Effector memory CD8-positive, alpha-beta T cell (primary cell): ENCODE data around the gene DQX1.
A peak's percentile ranks its signal among the peaks of the same experiment; 100 is the strongest.
"Not testable (repeated sequence)": the region's sequence is repeated elsewhere in the genome, so short reads cannot be mapped to it uniquely, and the experiment has no call there.

Experiments
- ATAC-seq: fragments of 150-1000 bp; cut with Tn5 transposase; replicated peaks from 2 replicates; pipeline ENCODE4 v1.10.0; 2021; ENCODE audit warnings: mild to moderate bottlenecking, moderate library complexity
- DNase-seq, 3 experiments: peaks; one replicate each; pipeline ENCODE4 v3.0.0; 2021
- H3K27ac Mint-ChIP-seq, 2 donors: one replicate each; pipeline ENCODE4 v1.8.0; 2022; ENCODE audit warnings: mild to moderate bottlenecking in 2 of 2, mixed read lengths in 2 of 2, moderate library complexity in 2 of 2
- H3K27me3 Mint-ChIP-seq, 2 donors: one replicate each; pipeline ENCODE4 v1.8.0; 2022; ENCODE audit warnings: mixed read lengths in 2 of 2
- H3K36me3 Mint-ChIP-seq: one replicate; pipeline ENCODE4 v1.8.0; 2022; ENCODE audit warnings: mild to moderate bottlenecking, moderate library complexity, mixed read lengths; ENCODE audit not compliant: insufficient read depth
- H3K4me1 Mint-ChIP-seq, 2 donors: one replicate each; pipeline ENCODE4 v1.8.0; 2022; ENCODE audit warnings: low read depth in 2 of 2, mixed read lengths in 2 of 2
- H3K4me3 Mint-ChIP-seq, 2 donors: one replicate each; pipeline ENCODE4 v1.8.0; 2022; ENCODE audit warnings: mild to moderate bottlenecking in 2 of 2, mixed read lengths in 2 of 2, moderate library complexity in 2 of 2
- H3K9me3 Mint-ChIP-seq, 2 donors: one replicate each; pipeline ENCODE4 v1.8.0; 2022; ENCODE audit warnings: mixed read lengths in 2 of 2

DQX1 gene

DNA sequence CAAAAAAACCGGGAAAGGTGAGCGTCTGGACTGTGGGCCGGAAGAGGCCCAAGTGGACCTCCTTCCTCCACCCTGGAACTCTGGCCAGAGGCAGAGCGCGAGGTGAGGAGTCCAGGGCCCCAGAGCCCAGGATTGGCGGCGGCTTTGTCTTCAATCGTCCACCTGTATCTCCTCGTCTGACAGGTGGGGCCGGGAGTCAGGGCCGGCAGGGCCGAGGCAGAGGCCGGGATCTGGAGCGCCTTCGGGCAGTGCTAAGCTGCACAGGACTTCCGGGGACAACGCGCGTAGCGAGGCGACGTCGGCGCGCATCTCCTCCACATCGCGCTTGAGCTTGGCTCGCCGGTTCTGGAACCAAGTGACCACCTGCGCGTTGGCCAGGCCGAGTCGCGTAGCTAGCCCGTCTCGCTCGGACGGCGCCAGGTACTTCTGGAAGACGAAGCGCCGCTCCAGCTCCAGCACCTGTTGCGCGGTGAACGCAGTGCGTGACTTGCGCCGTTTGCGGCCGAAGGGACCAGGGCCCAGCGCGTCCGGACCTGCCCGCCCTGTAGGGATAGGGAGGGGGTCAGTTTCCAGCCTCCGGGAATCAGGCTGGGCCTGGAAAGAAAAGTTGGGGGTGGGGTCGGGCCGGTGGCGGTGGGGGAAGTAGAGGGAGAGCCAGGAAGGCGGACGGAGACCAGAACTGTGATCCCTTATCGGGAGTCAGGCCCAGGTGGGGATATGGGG, 28.1 kb downstream of the DQX1 start:
- peaks cover 19 to 28% of the 10 kb centered on the region in 2 donors for H3K4me1 Mint-ChIP-seq
- peaks cover 6 to 53% of the 10 kb centered on the region in 2 donors for H3K27me3 Mint-ChIP-seq
- H3K27ac Mint-ChIP-seq, result peak overlapping the region in 1 of 2 donors; percentile 81
- H3K4me3 Mint-ChIP-seq, result peak overlapping the region; percentile 82 to 93
- H3K36me3 Mint-ChIP-seq, result peaks cover 10% of the 10 kb centered on the region
- no peaks in the 10 kb centered on the region for H3K9me3 Mint-ChIP-seq
- ATAC-seq, result peak; percentile 55
- no peak for DNase-seq

DNA sequence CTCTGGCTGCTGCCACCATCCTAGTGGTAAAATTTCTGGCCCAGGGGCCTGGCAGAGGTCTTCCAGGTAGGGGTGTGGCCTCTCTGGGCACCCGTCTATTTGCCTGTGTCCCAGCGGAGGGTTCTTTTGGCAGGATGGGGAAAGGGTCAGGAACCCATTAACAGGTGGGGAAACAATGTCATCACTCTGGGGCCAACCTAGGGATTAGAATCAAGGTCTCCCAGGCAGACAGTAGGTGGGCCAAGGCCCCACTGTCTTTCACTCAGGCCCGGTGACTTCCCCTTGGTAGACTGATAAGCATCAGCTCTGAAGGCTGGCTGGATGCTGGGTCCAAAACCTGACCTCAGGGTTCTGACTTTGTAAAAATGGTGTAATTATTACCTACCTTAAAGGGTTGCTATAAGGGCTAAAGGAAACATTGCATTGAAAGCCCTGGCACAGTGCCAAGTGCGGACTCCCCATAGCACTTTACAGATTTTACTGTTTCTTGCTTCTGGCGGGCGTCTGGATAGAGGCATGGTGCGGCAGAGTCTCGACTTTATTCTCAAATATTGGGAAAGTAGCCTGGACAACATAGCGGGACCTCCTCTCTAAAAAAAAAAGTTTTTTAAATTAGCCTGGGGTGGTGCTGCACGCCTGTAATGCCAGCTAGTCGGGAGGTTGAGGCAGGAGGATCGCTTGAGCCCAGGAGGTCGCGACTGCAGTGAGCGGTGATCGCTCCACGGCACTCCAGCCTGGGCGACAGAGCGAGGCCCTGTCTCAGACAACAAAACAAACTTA, 28.8 kb downstream of the DQX1 start:
- peak overlapping the region in 1 of 2 donors; percentile 81 for H3K27ac Mint-ChIP-seq
- no peak for ATAC-seq
- peaks cover 12% of the 10 kb centered on the region for H3K36me3 Mint-ChIP-seq

DNA sequence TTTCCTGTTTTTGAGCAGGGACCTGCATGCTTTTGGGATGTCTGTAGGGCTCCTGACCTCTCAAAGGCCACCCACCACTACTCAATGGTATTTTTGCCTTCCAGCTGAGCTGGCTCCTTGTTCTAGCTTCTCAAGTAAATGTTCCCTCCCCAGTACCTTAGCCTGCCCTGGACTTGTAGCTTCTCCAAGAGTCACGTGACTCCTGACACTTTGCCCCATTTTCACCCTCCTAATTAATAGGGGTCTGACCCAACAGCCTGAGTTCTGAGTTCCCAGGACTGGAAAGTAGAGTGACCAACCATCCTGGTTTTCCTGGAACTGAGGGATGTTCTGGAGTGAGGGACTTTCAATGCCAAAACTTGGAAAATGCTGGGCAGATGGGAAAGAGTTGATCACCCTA, 30.6 kb downstream of the DQX1 start:
- no peak overlapping the region for H3K27ac Mint-ChIP-seq
- peaks cover 14% of the 10 kb centered on the region in 2 donors for H3K4me1 Mint-ChIP-seq
- peaks cover 24% of the 10 kb centered on the region for H3K36me3 Mint-ChIP-seq
- H3K27me3 Mint-ChIP-seq, result peaks cover 6 to 30% of the 10 kb centered on the region in 2 donors
- H3K9me3 Mint-ChIP-seq, result no peaks in the 10 kb centered on the region
- ATAC-seq (no peak), DNase-seq (no peak)
- H3K4me3 Mint-ChIP-seq, result no peak overlapping the region

More for the DNA sequence above, 28.8 kb downstream of the DQX1 start:
- DNase-seq, result no peak
- Mint-ChIP-seq H3K9me3 (no peaks in the 10 kb centered on the region), H3K27me3 (peaks cover 6 to 47% of the 10 kb centered on the region in 2 donors), H3K4me3 (peak overlapping the region; percentile 82 to 93), H3K4me1 (peaks cover 19 to 23% of the 10 kb centered on the region in 2 donors)

DNA sequence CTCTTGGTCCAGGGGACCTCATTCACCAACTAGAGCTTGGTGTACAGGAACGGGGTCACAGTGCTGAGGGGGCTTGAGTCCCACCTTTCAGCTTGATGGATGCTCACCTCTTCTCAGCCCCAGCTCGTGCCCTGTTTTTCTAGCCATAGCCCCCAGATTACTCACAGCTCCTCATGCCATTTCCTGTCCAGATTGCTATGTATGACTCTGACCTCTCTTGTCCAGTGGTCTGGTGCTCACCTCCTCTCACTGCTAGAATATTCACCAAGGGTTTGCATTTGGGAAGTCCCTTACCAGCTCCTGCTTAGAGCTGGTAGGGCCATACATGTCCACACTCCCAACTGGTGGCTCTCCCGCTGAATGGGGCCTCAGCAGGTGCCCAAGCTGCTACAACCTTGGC, 32.5 kb downstream of the DQX1 start:
- no peak for ATAC-seq
- DNase-seq, result no peak
- Mint-ChIP-seq H3K27ac (peak overlapping the region in 1 of 2 donors; percentile 19), H3K27me3 (peaks cover 5 to 11% of the 10 kb centered on the region in 2 donors), H3K36me3 (peaks cover 32% of the 10 kb centered on the region), H3K4me1 (peaks cover 7 to 8% of the 10 kb centered on the region in 2 donors), H3K9me3 (no peaks in the 10 kb centered on the region), H3K4me3 (no peak overlapping the region)

DNA sequence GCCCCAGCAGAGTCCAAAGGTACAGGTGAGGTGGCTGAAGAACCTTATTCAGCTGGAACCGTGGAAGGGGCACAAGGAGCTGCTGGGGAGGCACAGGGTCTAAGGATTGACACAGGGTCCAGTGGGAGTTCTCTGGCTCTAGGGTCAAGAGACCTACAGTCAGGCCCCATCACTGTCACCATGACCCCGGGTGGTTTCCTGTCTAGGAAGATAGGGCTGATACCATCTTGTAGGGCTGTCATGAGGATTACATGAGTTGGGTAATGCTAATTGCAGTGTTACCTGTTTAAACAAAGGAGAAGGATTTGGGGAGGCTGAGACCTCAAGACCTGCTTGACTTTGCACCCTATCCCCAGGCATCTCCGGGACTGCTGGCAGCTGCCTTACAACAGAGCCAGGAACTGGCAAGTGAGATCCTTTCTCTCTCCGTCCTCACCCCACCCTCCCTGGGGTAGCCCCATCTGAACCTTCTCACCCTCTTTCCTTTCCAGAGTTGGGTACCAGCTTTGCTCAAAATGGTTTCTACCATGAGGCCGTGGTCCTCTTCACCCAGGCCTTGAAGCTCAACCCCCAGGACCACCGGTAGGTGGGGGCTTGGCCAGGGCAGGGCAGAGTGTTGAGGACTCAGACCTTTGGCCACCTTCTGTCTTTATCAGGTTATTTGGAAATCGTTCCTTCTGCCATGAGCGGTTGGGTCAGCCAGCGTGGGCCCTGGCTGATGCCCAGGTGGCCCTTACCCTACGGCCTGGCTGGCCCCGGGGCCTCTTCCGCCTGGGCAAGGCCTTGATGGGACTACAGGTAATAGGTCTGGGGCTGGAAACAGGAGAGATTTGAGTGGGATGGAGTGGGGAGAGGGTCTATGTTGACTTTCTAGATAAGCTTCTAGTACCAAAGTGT, 34.1 kb downstream of the DQX1 start:
- H3K36me3 Mint-ChIP-seq, result peaks cover 34% of the 10 kb centered on the region
- DNase-seq (no peak), ATAC-seq (no peak)
- no peaks in the 10 kb centered on the region for H3K27me3 Mint-ChIP-seq
- H3K4me3 Mint-ChIP-seq, result no peak overlapping the region
- no peaks in the 10 kb centered on the region for H3K9me3 Mint-ChIP-seq
- H3K27ac Mint-ChIP-seq, result no peak overlapping the region
- no peaks in the 10 kb centered on the region for H3K4me1 Mint-ChIP-seq

DNA sequence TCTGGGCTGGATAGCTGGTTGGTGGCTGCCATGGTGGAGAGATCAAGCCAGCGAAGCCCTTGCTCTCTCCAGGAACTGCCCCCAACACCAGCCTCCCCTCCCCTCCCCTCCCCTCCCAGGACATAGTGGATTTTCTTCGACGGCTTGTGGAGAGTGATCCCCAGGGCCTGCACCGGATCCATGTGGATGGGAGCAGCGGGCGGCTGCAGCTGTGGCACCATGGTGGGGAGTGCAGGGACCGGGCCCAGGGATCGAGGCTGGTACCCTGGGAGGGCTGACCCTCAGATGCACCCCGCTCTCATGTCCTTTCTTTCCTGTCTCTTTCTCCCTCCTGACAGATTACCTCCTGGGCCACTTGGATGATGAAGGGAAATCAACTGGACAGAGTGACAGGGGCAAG, 36.1 kb downstream of the DQX1 start:
- H3K27ac Mint-ChIP-seq, result no peak overlapping the region
- H3K27me3 Mint-ChIP-seq, result no peaks in the 10 kb centered on the region
- H3K9me3 Mint-ChIP-seq, result no peaks in the 10 kb centered on the region
- DNase-seq (no peak), ATAC-seq (no peak)
- no peak overlapping the region for H3K4me3 Mint-ChIP-seq
- H3K36me3 Mint-ChIP-seq, result peaks cover 40% of the 10 kb centered on the region
- peaks cover 0 to 3% of the 10 kb centered on the region in 2 donors for H3K4me1 Mint-ChIP-seq

DNA sequence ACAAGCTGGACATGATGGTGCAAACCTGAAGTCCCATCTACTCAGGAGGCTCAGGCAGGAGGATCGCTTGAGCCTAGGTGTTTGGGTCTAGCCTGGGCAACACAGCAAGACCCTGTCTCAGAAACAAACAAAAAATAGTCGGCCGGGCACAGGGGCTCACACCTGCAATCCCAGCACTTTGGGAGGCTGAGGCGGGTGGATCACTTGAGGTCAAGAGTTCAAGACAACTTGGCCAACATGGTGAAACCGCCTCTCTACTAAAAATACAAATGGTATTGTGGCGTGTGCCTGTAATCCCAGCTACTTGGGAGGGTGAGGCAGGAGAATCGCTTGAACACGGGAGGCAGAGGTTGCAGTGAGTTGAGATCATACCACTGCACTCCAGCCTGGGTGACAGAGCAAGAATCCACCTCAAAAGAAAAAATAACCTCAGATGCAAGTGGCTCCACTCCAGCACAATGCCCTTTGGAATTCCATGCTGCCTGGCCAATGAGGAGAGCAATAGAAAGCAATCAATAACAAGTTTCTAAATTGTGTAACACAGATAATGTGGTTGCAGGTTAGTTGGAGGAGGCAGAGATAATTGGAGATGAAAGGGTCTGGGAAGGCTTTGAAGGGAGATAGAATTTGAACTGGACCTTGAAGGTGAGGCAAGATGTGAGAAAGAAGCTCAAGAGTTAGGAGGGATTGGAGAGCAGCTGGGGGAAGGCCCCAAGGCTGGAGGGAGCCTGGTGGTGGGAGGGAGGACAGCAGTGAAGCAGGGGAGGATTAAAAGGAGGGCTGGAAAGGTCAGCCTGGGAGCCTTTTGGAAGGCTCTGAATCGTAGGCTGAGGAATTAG, 37.2 kb downstream of the DQX1 start:
- no peaks in the 10 kb centered on the region for H3K9me3 Mint-ChIP-seq

DNA sequence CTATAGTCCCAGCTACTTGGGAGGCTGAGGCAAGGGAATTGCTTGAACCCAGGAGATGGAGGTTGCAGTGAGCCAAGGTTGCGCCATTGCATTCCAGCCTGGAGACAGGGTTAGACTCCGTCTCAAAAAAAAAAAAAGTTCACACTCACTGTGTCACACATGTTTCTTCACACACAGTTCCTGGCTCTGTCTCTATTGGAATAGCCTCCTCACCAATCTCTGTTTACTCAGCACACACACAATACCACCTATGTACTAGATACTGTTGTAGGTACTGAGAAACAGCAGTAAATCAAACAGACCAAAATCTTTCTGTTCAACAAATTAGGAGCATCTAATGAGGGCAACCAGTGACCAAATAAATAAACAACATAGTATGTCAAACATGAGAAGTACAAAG, 39.9 kb downstream of the DQX1 start:
- DNase-seq (no peak), ATAC-seq (no peak)
- H3K9me3 Mint-ChIP-seq, result no peaks in the 10 kb centered on the region
- H3K4me3 Mint-ChIP-seq, result no peak overlapping the region
- peaks cover 5 to 14% of the 10 kb centered on the region in 2 donors for H3K4me1 Mint-ChIP-seq
- H3K27me3 Mint-ChIP-seq, result no peaks in the 10 kb centered on the region
- no peak overlapping the region for H3K27ac Mint-ChIP-seq
- H3K36me3 Mint-ChIP-seq, result peaks cover 41% of the 10 kb centered on the region

More for the DNA sequence above, 37.2 kb downstream of the DQX1 start:
- ATAC-seq, result no peak
- no peak for DNase-seq
- H3K4me3 Mint-ChIP-seq, result no peak overlapping the region
- peaks cover 0 to 3% of the 10 kb centered on the region in 2 donors for H3K4me1 Mint-ChIP-seq
- H3K36me3 Mint-ChIP-seq, result peaks cover 42% of the 10 kb centered on the region
- no peaks in the 10 kb centered on the region for H3K27me3 Mint-ChIP-seq
- H3K27ac Mint-ChIP-seq, result peak overlapping the region in 1 of 2 donors; percentile 16

DNA sequence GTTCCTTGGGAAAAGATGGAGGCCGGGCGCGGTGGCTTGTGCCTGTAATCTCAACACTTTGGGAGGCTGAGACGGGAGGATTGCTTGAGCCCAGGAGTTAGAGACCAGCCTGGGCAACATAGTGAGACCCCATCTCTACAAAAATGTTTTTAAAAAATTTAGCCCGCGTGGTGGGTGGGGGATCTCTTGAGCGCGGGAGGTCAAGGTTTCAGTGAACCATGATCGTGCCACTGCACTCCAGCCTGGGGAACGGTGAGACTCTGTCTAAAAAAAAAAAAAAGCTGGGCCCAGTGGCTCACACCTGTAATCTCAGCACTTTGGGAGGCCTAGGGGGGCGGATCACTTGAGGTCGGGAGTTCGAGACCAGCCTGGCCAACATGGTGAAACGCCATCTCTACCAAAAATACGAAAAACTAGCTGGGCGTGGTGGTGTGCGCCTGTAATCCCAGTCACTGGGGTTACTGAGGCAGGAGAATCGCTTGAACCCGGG, 42.3 kb downstream of the DQX1 start:
- not testable (repeated sequence) for ATAC-seq, DNase-seq, H3K9me3 Mint-ChIP-seq, H3K27me3 Mint-ChIP-seq
- Mint-ChIP-seq H3K4me1 (peaks cover 9 to 27% of the 10 kb centered on the region in 2 donors), H3K4me3 (peak overlapping the region; percentile 91 to 97), H3K36me3 (peaks cover 42% of the 10 kb centered on the region), H3K27ac (peak overlapping the region; percentile 96 to 97)

DNA sequence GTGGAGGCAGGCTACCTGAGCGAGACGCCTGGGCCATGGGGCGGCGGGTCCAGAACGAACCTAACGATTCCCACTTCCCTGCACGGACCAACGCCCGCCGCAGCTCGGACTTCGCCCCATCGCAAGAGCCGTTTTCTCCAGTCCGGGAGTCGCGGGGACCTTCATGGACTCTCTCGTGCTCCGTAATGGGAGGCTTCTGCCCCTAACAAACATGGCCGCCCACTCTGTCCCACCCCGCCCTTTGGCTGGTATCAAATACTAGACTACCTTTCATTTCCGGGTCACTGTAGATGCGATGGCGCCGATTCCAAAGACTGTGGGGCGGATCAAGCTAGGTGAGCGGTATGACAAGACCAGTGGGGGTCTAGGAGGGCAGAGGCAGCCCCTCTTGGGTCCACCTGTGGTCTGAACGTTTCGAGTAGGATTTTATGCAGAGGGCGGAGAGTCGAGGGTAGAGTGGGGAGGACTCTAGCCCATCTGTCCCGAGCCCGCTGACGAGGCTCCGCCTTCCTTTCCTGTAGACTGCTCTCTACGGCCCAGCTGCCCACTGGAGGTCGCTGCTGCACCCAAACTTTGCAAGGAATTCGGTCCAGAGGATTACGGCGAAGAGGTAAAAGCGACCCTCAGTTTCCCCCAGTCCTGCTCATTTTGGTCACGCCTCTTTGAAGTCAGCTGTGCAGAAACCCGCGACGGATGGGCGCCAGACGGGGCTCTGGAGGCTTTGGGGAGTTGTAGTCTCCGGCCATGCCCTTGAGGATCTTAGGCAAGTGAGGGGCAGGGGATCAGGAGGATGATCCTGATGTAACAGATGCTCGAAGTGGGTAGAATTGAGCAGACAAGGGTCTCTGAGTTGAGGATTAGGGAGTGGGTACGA, 43.0 kb downstream of the DQX1 start, which contains the start of the genes CCDC142 and TTC31:
CCDC142 (minus strand) TSS at position 198 of the 874 bp plus-strand sequence; CDS start at position 37, 161 bp downstream.
TTC31 (plus strand) TSS at position 281 of the 874 bp plus-strand sequence; CDS start at position 296, 15 bp downstream.
- Mint-ChIP-seq H3K4me1 (peaks cover 9 to 27% of the 10 kb centered on the region in 2 donors), H3K9me3 (no peaks in the 10 kb centered on the region), H3K27ac (peak within 1 kb of the TSS; percentile 96 to 97), H3K36me3 (peaks cover 38% of the 10 kb centered on the region), H3K4me3 (peak within 1 kb of the TSS; percentile 91 to 97), H3K27me3 (no peaks in the 10 kb centered on the region)
- ATAC-seq, result peak; percentile 93
- peak; percentile 89 to 93 (median 93) for DNase-seq

DNA sequence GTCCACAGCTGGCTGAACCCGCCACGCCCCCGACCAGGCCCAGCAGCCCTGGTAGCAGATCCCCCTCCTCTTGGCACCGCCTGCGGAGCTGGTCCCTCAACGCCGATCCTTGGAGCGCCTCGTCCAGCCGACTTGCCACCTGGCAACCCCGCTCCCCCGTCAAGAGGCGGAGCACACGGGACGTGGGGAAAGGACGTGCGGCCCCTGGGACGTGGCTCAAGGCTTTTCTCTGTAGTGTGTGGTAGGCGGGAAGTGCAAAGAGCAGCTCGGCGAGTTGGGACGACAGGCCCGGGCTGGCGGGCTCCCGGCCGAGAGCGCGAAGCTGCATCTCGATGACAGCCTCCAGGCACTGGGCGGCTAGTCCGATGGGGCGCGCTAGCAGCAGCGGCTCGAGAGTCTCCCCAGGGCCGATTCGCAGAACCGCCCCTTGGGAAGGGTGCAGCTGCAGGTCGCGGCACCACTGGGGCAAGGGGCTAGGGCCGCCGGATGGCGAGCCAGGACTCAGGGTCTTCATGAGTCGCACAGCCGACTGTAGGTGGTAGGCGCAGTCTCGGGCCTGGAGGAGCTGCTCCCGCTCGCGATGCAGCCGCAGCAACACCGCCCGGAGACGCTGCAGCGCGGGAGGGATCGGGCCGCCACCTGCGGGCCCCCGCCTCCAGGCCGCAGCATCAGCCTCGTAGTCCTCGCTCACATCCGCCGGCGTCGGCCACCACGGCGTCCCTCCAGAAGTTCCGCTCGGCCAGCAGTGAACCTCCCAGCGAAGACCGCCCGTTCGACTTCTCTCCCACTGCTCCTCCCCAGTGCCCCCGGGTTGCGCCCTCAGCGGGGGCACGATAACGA, 43.9 kb downstream of the DQX1 start:
- peaks cover 9 to 27% of the 10 kb centered on the region in 2 donors for H3K4me1 Mint-ChIP-seq
- DNase-seq (peak in 2 of 3 experiments; percentile 41 to 53), ATAC-seq (peak; percentile 45)
- H3K36me3 Mint-ChIP-seq, result peaks cover 38% of the 10 kb centered on the region
- H3K27ac Mint-ChIP-seq, result peak overlapping the region; percentile 96 to 97
- H3K9me3 Mint-ChIP-seq, result no peaks in the 10 kb centered on the region
- H3K4me3 Mint-ChIP-seq, result peak overlapping the region; percentile 91 to 97
- no peaks in the 10 kb centered on the region for H3K27me3 Mint-ChIP-seq
